ENCODE results near the gene BACH1. TPM values are rescaled to one million over a fixed set of nuclear protein-coding genes. Genes with fewer than 3 reads are reported as not detected.
A peak's percentile ranks its signal among the peaks of the same experiment; 100 is the strongest.
"Not testable (repeated sequence)": the region's sequence is repeated elsewhere in the genome, so short reads cannot be mapped to it uniquely, and the experiment has no call there.

BACH1 gene
- total RNA-seq, result 10 to 100 TPM; 31.8 to 65.3 (median 42.3) TPM

DNA sequence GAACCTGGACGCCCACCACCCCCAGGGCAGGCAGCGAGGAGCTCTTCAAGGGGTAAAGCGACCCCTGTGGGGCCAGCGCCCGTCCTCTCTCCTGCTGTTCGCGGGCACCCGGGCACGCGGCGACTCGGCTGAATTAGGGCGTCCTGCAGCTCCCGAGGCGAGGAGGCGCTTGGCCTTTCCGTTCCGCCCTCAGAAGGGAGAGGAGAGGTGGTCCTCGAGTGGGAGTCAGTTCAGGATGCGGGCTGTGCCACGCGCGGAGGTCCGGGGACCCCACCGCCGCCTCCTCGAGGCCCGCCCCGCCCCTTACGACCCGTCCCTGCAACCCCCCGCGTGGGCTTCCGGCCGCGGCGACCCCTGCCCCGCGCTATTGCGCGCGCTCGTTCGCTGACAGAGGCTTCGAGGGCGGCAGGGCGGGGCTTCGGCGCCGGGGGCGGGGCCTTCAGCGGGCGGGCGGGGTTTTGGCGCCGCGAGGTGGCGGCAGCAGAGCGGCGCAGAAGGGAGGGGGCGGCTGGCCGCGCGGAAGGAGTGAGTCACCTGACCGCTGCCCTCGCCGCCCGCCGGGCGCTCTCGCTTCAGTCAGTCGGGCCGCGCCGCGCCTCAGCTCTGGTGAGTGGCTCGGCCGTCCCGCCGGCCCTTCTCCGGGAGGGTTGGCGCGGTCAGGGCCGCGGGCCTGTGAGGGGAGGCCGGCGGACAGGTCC is at the start of gene BACH1:
TSS of gene BACH1 (plus strand) at position 575 of the 698 bp plus-strand sequence. CDS start 22,359 bp downstream, outside the sequence.
- H3K9me3 ChIP-seq, result peaks cover 0 to 4% of the 10 kb centered on the region in 2 donors
- H3K27ac ChIP-seq, result peak within 1 kb of the TSS; percentile 96 to 98
- peak within 1 kb of the TSS; percentile 72 to 99 (median 94) for H3K4me3 ChIP-seq
- TF ChIP-seq POLR2A (IDR thresholded peaks at IDR 0.05) (peak; percentile 26), POLR2AphosphoS5 (IDR thresholded peaks at IDR 0.05) (peak; percentile 73 to 89 (median 88))
- TF ChIP-seq, protein P1, sequence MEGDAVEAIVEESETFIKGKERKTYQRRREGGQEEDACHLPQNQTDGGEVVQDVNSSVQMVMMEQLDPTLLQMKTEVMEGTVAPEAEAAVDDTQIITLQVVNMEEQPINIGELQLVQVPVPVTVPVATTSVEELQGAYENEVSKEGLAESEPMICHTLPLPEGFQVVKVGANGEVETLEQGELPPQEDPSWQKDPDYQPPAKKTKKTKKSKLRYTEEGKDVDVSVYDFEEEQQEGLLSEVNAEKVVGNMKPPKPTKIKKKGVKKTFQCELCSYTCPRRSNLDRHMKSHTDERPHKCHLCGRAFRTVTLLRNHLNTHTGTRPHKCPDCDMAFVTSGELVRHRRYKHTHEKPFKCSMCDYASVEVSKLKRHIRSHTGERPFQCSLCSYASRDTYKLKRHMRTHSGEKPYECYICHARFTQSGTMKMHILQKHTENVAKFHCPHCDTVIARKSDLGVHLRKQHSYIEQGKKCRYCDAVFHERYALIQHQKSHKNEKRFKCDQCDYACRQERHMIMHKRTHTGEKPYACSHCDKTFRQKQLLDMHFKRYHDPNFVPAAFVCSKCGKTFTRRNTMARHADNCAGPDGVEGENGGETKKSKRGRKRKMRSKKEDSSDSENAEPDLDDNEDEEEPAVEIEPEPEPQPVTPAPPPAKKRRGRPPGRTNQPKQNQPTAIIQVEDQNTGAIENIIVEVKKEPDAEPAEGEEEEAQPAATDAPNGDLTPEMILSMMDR (IDR thresholded peaks at IDR 0.05), result peak in 1 of 3 donors; percentile 12
- H3K27me3 ChIP-seq, result no peaks in the 10 kb centered on the region
- H3K4me1 ChIP-seq, result no peaks in the 10 kb centered on the region
- no peaks in the 10 kb centered on the region for H3K36me3 ChIP-seq
- intact Hi-C loops (cut with DNase I; ENCODE audit: low total_unique reads), result no loop called here
- DNase-seq (ENCODE audit: low spot score in 2 of 2), result peak; percentile 81 to 87

DNA sequence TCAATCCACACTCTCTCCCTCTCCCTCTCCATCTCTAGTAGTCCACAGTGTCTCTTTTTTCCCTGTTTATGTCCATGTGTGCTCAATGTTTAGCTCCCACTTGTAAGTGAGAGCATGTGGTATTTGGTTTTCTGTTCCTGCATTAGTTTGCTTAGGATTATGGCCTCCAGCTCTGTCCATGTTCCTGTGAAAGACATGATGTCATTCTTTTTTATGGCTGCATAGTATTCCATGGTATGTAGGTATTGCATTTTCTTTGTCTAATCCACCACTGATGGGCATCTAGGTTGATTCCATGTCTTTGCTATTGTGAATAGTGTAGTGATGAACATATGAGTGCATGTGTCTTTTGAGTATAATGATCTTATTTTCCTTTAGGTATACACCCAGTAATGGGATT is 49.4 kb upstream of the BACH1 start:
- H3K27me3 ChIP-seq; H3K4me1 ChIP-seq; H3K4me3 ChIP-seq; intact Hi-C loops (cut with DNase I; ENCODE audit: low total_unique reads); DNase-seq (ENCODE audit: low spot score in 2 of 2); H3K36me3 ChIP-seq; H3K27ac ChIP-seq: not testable (repeated sequence)
- peaks cover 11 to 13% of the 10 kb centered on the region in 2 donors for H3K9me3 ChIP-seq

DNA sequence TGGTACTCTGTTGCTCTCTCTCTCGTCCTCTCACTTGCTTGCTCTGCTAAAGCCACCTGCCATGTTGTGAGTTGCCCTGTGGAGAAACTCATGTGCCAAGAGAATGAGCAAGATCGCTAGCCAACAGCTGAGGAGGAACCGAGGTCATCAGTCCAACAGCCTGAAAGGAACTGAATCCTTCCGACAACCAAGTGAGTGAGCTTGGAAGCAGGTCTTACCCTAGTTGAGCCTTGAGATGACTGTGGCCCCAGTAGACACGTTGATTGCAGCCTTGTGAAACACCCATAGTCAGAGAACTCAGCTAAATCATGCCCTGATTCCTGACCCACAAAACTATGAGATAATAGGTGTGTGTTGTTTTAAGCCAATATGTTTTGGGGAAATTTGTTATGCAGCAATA is 48.1 kb upstream of the BACH1 start:
- Histone ChIP-seq H3K36me3 (no peaks in the 10 kb centered on the region), H3K9me3 (peaks cover 13 to 16% of the 10 kb centered on the region in 2 donors), H3K4me3 (no peak overlapping the region), H3K4me1 (no peaks in the 10 kb centered on the region), H3K27ac (no peak overlapping the region), H3K27me3 (no peaks in the 10 kb centered on the region)
- no peak for DNase-seq (ENCODE audit: low spot score in 2 of 2)
- TF ChIP-seq POLR2A (IDR thresholded peaks at IDR 0.05) (no peak), POLR2AphosphoS5 (IDR thresholded peaks at IDR 0.05) (no peak)
- TF ChIP-seq, protein P1 (IDR thresholded peaks at IDR 0.05), result no peak
- intact Hi-C loops (cut with DNase I; ENCODE audit: low total_unique reads), result no loop called here

DNA sequence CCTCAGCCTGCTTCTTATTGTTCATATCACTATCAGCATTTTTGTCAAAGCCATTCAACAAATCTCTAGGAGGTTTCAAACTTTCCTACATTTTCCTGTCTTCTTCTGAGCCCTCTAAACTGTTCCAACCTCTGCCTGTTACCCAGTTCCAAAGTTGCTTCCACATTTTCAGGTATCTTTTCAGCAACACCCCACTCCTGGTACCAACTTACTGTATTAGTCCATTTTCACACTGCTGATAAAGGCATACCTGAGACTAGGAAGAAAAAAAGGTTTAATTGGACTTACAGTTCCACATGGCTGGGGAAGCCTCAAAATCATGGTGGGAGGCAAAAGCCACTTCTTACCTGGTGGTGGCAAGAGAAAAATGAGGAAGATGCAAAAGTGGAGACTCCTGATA is 44.9 kb upstream of the BACH1 start:
- DNase-seq (ENCODE audit: low spot score in 2 of 2); H3K4me1 ChIP-seq; intact Hi-C loops (cut with DNase I; ENCODE audit: low total_unique reads); H3K27ac ChIP-seq; H3K36me3 ChIP-seq; H3K4me3 ChIP-seq; H3K27me3 ChIP-seq: not testable (repeated sequence)
- H3K9me3 ChIP-seq, result peaks cover 13 to 16% of the 10 kb centered on the region in 2 donors

DNA sequence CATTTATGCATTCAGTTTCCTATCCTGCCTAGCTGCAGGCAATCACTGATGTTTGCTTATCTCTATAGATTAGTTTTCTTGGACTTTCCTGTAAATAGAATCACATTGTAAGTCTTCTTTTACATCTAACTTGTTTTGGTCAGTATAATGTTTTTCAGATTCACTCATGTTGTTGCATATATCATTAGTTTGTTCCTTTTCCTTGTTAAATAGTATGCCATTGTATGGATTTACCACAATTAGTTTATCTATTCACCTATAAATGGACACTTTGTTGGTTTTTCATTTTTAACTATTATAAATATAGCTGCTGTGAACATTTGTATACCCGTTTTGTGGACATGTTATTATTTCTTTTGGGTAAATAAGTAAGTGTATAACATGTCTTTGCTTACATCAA is 44.2 kb upstream of the BACH1 start:
- Histone ChIP-seq H3K36me3 (no peaks in the 10 kb centered on the region), H3K4me3 (no peak overlapping the region), H3K4me1 (peaks cover 0 to 4% of the 10 kb centered on the region in 2 donors), H3K27ac (no peak overlapping the region), H3K27me3 (no peaks in the 10 kb centered on the region), H3K9me3 (peaks cover 13 to 16% of the 10 kb centered on the region in 2 donors)
- TF ChIP-seq POLR2A (IDR thresholded peaks at IDR 0.05), result no peak
- TF ChIP-seq, protein P1 (IDR thresholded peaks at IDR 0.05), result no peak
- no peak for TF ChIP-seq POLR2AphosphoS5 (IDR thresholded peaks at IDR 0.05)
- DNase-seq (ENCODE audit: low spot score in 2 of 2), result no peak
- intact Hi-C loops (cut with DNase I; ENCODE audit: low total_unique reads), result no loop called here

DNA sequence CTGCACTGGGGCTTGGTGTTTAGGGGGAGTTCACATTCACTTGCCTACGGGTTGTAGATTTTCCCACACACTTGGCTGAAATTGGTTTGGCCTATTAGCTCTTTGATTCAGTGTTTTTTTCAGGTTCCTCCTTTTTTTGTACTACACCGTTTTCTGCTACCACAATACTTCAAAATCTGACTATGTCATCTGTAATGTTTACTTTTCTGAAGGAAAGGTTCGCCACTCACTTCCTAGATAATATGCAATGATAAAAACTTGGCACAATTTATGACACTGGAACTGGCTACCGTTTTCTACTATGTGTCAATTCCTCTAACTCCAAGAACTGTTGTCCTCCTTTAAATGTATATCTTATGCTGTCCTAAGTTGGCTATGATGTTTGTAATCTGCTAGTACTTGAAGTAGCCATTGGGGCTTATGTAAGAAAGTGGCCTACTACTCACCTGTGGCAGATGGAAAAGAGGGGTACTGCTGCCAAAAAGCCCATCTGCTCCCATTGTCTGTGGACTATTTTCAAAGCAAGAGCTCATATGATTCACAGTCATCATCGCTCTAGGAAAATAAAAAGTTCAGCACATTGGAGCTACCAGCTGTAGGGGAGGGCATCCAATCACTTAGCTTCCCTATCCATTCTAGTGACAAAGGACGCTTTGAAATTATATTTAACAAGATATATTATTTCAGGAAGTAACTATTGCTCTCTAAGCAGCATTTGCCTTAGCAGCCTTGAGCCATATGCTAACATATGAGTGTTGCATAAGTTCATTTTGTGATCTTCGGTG is 42.4 kb upstream of the BACH1 start:
- no peak for TF ChIP-seq POLR2AphosphoS5 (IDR thresholded peaks at IDR 0.05)
- TF ChIP-seq, protein P1 (IDR thresholded peaks at IDR 0.05), result no peak
- no peak for TF ChIP-seq POLR2A (IDR thresholded peaks at IDR 0.05)
- intact Hi-C loops (cut with DNase I; ENCODE audit: low total_unique reads), result no loop called here
- no peaks in the 10 kb centered on the region for H3K36me3 ChIP-seq
- H3K4me3 ChIP-seq, result no peak overlapping the region
- H3K27me3 ChIP-seq, result no peaks in the 10 kb centered on the region
- peaks cover 0 to 4% of the 10 kb centered on the region in 2 donors for H3K4me1 ChIP-seq
- no peak for DNase-seq (ENCODE audit: low spot score in 2 of 2)
- no peak overlapping the region for H3K27ac ChIP-seq
- peaks cover 13 to 16% of the 10 kb centered on the region in 2 donors for H3K9me3 ChIP-seq

All from breast epithelium (tissue), 4 donors.